Measurements from ENCODE around the gene NUS1.

DNA sequence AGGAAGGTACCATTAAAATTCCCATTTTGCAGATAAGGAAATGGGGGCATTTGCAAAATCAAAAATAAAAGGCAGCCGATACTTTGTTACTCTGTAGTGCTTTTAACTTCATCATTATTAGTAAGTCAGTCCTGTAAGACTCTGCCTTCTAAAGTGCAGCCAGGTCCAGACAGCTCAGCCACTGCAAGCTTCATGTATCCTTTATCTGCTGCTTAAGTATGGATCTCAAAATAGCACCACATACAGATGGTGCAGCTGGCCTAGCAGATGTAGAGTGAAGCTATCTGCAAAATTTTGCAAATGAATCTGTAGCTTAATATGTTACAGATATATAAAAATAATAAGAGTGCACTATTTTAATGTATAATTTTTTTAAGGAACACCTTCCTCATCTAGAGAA, 53.4 kb downstream of the NUS1 start:
- TF ChIP-seq POLR2A (IDR thresholded peaks at IDR 0.05) = no peak
- TF ChIP-seq, protein P1, sequence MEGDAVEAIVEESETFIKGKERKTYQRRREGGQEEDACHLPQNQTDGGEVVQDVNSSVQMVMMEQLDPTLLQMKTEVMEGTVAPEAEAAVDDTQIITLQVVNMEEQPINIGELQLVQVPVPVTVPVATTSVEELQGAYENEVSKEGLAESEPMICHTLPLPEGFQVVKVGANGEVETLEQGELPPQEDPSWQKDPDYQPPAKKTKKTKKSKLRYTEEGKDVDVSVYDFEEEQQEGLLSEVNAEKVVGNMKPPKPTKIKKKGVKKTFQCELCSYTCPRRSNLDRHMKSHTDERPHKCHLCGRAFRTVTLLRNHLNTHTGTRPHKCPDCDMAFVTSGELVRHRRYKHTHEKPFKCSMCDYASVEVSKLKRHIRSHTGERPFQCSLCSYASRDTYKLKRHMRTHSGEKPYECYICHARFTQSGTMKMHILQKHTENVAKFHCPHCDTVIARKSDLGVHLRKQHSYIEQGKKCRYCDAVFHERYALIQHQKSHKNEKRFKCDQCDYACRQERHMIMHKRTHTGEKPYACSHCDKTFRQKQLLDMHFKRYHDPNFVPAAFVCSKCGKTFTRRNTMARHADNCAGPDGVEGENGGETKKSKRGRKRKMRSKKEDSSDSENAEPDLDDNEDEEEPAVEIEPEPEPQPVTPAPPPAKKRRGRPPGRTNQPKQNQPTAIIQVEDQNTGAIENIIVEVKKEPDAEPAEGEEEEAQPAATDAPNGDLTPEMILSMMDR (IDR thresholded peaks at IDR 0.05) = no peak

All from breast epithelium (tissue), 3 donors.